CD4-positive, CD25-positive, alpha-beta regulatory T cell (primary cell): ENCODE data around the gene MRPL21. TPM values are rescaled to one million over a fixed set of nuclear protein-coding genes. Genes with fewer than 3 reads are reported as not detected.
"Not testable (repeated sequence)": the region's sequence is repeated elsewhere in the genome, so short reads cannot be mapped to it uniquely, and the experiment has no call there.

Experiments
- ATAC-seq, 2 donors: fragments of 150-1000 bp; cut with Tn5 transposase; one replicate each; pipeline ENCODE4 v1.10.0; 2021; ENCODE audit warnings: low read depth in 2 of 2, moderate number of reproducible peaks in 2 of 2, moderate library complexity in 1 of 2
- DNase-seq, 3 donors: peaks; one replicate each; pipeline versions ENCODE4 v3.0.0 to v3.0.0-alpha.2; 2012 to 2022; ENCODE audit warnings: mixed read lengths in 1 of 3
- H3K27ac ChIP-seq: one replicate; pipeline ENCODE4 v1.7.0; 2013; ENCODE audit warnings: mild to moderate bottlenecking, low read length; ENCODE audit not compliant: insufficient read depth, poor library complexity, severe bottlenecking
- H3K27me3 ChIP-seq: one replicate; pipeline ENCODE4 v1.7.0; 2013; ENCODE audit warnings: low read length; ENCODE audit not compliant: control insufficient read depth, insufficient read depth
- H3K36me3 ChIP-seq: one replicate; pipeline ENCODE4 v1.7.0; 2013; ENCODE audit warnings: mild to moderate bottlenecking, low read length, moderate library complexity; ENCODE audit not compliant: control insufficient read depth, insufficient read depth
- H3K4me1 ChIP-seq: 2 replicates; pipeline ENCODE4 v1.7.0; 2013; ENCODE audit warnings: mild to moderate bottlenecking, low read length; ENCODE audit not compliant: insufficient read depth, control insufficient read depth, poor library complexity, severe bottlenecking
- H3K4me3 ChIP-seq: one replicate; pipeline ENCODE4 v1.7.0; 2013; ENCODE audit warnings: low read depth, mild to moderate bottlenecking, low read length, moderate library complexity
- H3K9me3 ChIP-seq, 2 experiments: 1 replicate in 1 of 2; 2 replicates in 1 of 2; pipeline ENCODE4 v1.7.0; 2013; ENCODE audit warnings: low read length in 2 of 2, mild to moderate bottlenecking in 1 of 2, moderate library complexity in 1 of 2; ENCODE audit not compliant: control insufficient read depth in 2 of 2
- H3K27ac Mint-ChIP-seq, 3 donors: one replicate each; pipeline ENCODE4 v1.8.0; 2020 to 2022; ENCODE audit warnings: mild to moderate bottlenecking in 3 of 3, mixed read lengths in 3 of 3, moderate library complexity in 2 of 3
- H3K27me3 Mint-ChIP-seq: one replicate; pipeline ENCODE4 v1.8.0; 2022; ENCODE audit warnings: mild to moderate bottlenecking, mixed read lengths
- H3K36me3 Mint-ChIP-seq: one replicate; pipeline ENCODE4 v1.8.0; 2020; ENCODE audit warnings: mixed read lengths
- H3K4me1 Mint-ChIP-seq, 4 donors: one replicate each; pipeline ENCODE4 v1.8.0; 2020 to 2022; ENCODE audit warnings: mixed read lengths in 4 of 4, mild to moderate bottlenecking in 1 of 4
- H3K4me3 Mint-ChIP-seq, 4 donors: one replicate each; pipeline ENCODE4 v1.8.0; 2020 to 2022; ENCODE audit warnings: mild to moderate bottlenecking in 4 of 4, mixed read lengths in 4 of 4, moderate library complexity in 3 of 4
- H3K9me3 Mint-ChIP-seq, 7 donors: one replicate each; pipeline ENCODE4 v1.8.0; 2020 to 2022; ENCODE audit warnings: mixed read lengths in 7 of 7, mild to moderate bottlenecking in 3 of 7, moderate library complexity in 2 of 7
- polyA plus RNA-seq, 4 donors: library from polyadenylated mRNA; unstranded; fragments of 300-500 nt; fragmentation: Illumina TruSeq; gene quantifications; one replicate each; pipeline ENCODE4 v1.2.3, GENCODE V29; 2021
- total RNA-seq: library from RNA; stranded (reverse); gene quantifications from one replicate; pipeline ENCODE4 v1.2.3, GENCODE V29; 2022

Gene MRPL21
- total and polyA plus RNA-seq, 5 donors from 2014 or later = 40.7 to 137 (median 131) TPM

GRCh38 chr11:68856425-68857030 is 47.1 kb downstream of the MRPL21 start:
- not testable (repeated sequence) for DNase-seq, H3K27ac ChIP-seq, H3K27me3 ChIP-seq, H3K4me3 Mint-ChIP-seq, H3K4me1 Mint-ChIP-seq, H3K9me3 ChIP-seq, H3K36me3 ChIP-seq, ATAC-seq, H3K36me3 Mint-ChIP-seq, H3K27ac Mint-ChIP-seq, H3K4me3 ChIP-seq, H3K9me3 Mint-ChIP-seq
- H3K4me1 ChIP-seq = peaks cover 16% of the 10 kb centered on the region
- peaks cover 46% of the 10 kb centered on the region for H3K27me3 Mint-ChIP-seq

- no peak overlapping the region for H3K4me3 ChIP-seq
These were observed 48.2 kb downstream of the MRPL21 start for GRCh38 chr11:68855205-68855981.

GRCh38 chr11:68854273-68854958 is 49.2 kb downstream of the MRPL21 start:
- Mint-ChIP-seq H3K27me3 (peaks cover 58% of the 10 kb centered on the region), H3K4me1 (peaks cover 0 to 9% (median 4%) of the 10 kb centered on the region in 4 donors), H3K36me3 (no peaks in the 10 kb centered on the region), H3K27ac (peak overlapping the region in 1 of 3 donors; percentile 21), H3K9me3 (peaks cover 0 to 2% (median 0%) of the 10 kb centered on the region in 7 donors), H3K4me3 (peak overlapping the region in 1 of 4 donors; percentile 21)
- peaks cover 16% of the 10 kb centered on the region for H3K4me1 ChIP-seq
- peaks cover 7% of the 10 kb centered on the region for H3K27me3 ChIP-seq
- no peak for DNase-seq
- H3K27ac ChIP-seq = no peak overlapping the region
- H3K9me3 ChIP-seq = no peaks in the 10 kb centered on the region
- no peak for ATAC-seq
- H3K36me3 ChIP-seq = no peaks in the 10 kb centered on the region
- H3K4me3 ChIP-seq = no peak overlapping the region

More at GRCh38 chr11:68855205-68855981, 48.2 kb downstream of the MRPL21 start:
- Mint-ChIP-seq H3K27me3 (peaks cover 54% of the 10 kb centered on the region), H3K9me3 (peaks cover 0 to 2% (median 0%) of the 10 kb centered on the region in 7 donors), H3K36me3 (no peaks in the 10 kb centered on the region), H3K27ac (no peak overlapping the region), H3K4me1 (peaks cover 0 to 9% (median 4%) of the 10 kb centered on the region in 4 donors), H3K4me3 (peak overlapping the region; percentile 47 to 58 (median 52))
- Histone ChIP-seq H3K4me1 (peaks cover 16% of the 10 kb centered on the region), H3K9me3 (no peaks in the 10 kb centered on the region), H3K27me3 (peaks cover 7% of the 10 kb centered on the region), H3K27ac (no peak overlapping the region), H3K36me3 (no peaks in the 10 kb centered on the region)
- ATAC-seq = peak in 1 of 2 donors; percentile 59
- DNase-seq = peak in 1 of 3 donors; percentile 29

GRCh38 chr11:68852628-68853027 is 51.0 kb downstream of the MRPL21 start:
- Mint-ChIP-seq H3K27ac (no peak overlapping the region), H3K9me3 (peaks cover 0 to 1% (median 0%) of the 10 kb centered on the region in 7 donors), H3K36me3 (no peaks in the 10 kb centered on the region), H3K4me3 (no peak overlapping the region), H3K27me3 (peaks cover 56% of the 10 kb centered on the region), H3K4me1 (peaks cover 0 to 9% (median 4%) of the 10 kb centered on the region in 4 donors)
- no peak overlapping the region for H3K4me3 ChIP-seq
- no peaks in the 10 kb centered on the region for H3K36me3 ChIP-seq
- H3K27me3 ChIP-seq = peaks cover 7% of the 10 kb centered on the region
- DNase-seq (no peak), ATAC-seq (no peak)
- H3K4me1 ChIP-seq = peaks cover 16% of the 10 kb centered on the region
- no peak overlapping the region for H3K27ac ChIP-seq
- H3K9me3 ChIP-seq = no peaks in the 10 kb centered on the region

- ATAC-seq (no peak), DNase-seq (no peak)
- H3K4me1 Mint-ChIP-seq = peaks cover 0 to 10% (median under 1%) of the 10 kb centered on the region in 4 donors
- Histone ChIP-seq H3K36me3 (no peaks in the 10 kb centered on the region), H3K27me3 (no peaks in the 10 kb centered on the region), H3K4me3 (no peak overlapping the region), H3K4me1 (peaks cover 4% of the 10 kb centered on the region), H3K9me3 (no peaks in the 10 kb centered on the region), H3K27ac (no peak overlapping the region)
- peaks cover 0 to 1% (median 0%) of the 10 kb centered on the region in 7 donors for H3K9me3 Mint-ChIP-seq
- H3K27ac Mint-ChIP-seq = no peak overlapping the region
- no peaks in the 10 kb centered on the region for H3K36me3 Mint-ChIP-seq
- H3K27me3 Mint-ChIP-seq = peaks cover 31% of the 10 kb centered on the region
- no peak overlapping the region for H3K4me3 Mint-ChIP-seq
These were observed 55.2 kb downstream of the MRPL21 start for GRCh38 chr11:68848429-68848828.

GRCh38 chr11:68847395-68847794 is 56.2 kb downstream of the MRPL21 start:
- Histone ChIP-seq H3K4me3 (no peak overlapping the region), H3K36me3 (no peaks in the 10 kb centered on the region), H3K27ac (no peak overlapping the region), H3K4me1 (peaks cover 14% of the 10 kb centered on the region), H3K9me3 (no peaks in the 10 kb centered on the region), H3K27me3 (no peaks in the 10 kb centered on the region)
- Mint-ChIP-seq H3K36me3 (no peaks in the 10 kb centered on the region), H3K27ac (peak overlapping the region in 1 of 3 donors; percentile 49), H3K9me3 (no peaks in the 10 kb centered on the region), H3K4me3 (peak overlapping the region in 1 of 4 donors; percentile 16), H3K27me3 (peaks cover 31% of the 10 kb centered on the region), H3K4me1 (peaks cover 2 to 16% (median 7%) of the 10 kb centered on the region in 4 donors)
- DNase-seq = no peak
- ATAC-seq = no peak

GRCh38 chr11:68845351-68846002 is 58.2 kb downstream of the MRPL21 start:
- Histone ChIP-seq H3K27ac (no peak overlapping the region), H3K9me3 (no peaks in the 10 kb centered on the region), H3K27me3 (no peaks in the 10 kb centered on the region), H3K4me3 (no peak overlapping the region), H3K4me1 (peaks cover 28% of the 10 kb centered on the region), H3K36me3 (no peaks in the 10 kb centered on the region)
- DNase-seq (no peak), ATAC-seq (no peak)
- peak overlapping the region in 3 of 4 donors; percentile 7 to 54 (median 36) for H3K4me3 Mint-ChIP-seq
- no peaks in the 10 kb centered on the region for H3K36me3 Mint-ChIP-seq
- peaks cover 23% of the 10 kb centered on the region for H3K27me3 Mint-ChIP-seq
- no peak overlapping the region for H3K27ac Mint-ChIP-seq
- no peaks in the 10 kb centered on the region for H3K9me3 Mint-ChIP-seq
- peaks cover 2 to 22% (median 10%) of the 10 kb centered on the region in 4 donors for H3K4me1 Mint-ChIP-seq
